Lower leg skin (tissue), 3 donors: ENCODE data around the gene DENND11.

Source experiments
- POLR2A ChIP-seq, 2 donors: fragments of 450-650 bp; IDR thresholded peaks; one replicate each; pipeline ENCODE4 v1.6.1; 2016 to 2017; ENCODE audit warnings: antibody characterized with exemption in 2 of 2, mild to moderate bottlenecking in 1 of 2, moderate library complexity in 1 of 2
- TF ChIP-seq, protein P1 (sequence below), 3 donors: fragments of 450-650 bp; IDR thresholded peaks; one replicate each; pipeline ENCODE4 v1.5.1; 2016; ENCODE audit warnings: antibody characterized with exemption in 3 of 3, mild to moderate bottlenecking in 3 of 3, moderate library complexity in 2 of 3

GRCh38 chr7:141665208-141666035 lies 36.5 kb downstream of the DENND11 start:
- TF ChIP-seq, protein P1, sequence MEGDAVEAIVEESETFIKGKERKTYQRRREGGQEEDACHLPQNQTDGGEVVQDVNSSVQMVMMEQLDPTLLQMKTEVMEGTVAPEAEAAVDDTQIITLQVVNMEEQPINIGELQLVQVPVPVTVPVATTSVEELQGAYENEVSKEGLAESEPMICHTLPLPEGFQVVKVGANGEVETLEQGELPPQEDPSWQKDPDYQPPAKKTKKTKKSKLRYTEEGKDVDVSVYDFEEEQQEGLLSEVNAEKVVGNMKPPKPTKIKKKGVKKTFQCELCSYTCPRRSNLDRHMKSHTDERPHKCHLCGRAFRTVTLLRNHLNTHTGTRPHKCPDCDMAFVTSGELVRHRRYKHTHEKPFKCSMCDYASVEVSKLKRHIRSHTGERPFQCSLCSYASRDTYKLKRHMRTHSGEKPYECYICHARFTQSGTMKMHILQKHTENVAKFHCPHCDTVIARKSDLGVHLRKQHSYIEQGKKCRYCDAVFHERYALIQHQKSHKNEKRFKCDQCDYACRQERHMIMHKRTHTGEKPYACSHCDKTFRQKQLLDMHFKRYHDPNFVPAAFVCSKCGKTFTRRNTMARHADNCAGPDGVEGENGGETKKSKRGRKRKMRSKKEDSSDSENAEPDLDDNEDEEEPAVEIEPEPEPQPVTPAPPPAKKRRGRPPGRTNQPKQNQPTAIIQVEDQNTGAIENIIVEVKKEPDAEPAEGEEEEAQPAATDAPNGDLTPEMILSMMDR (IDR thresholded peaks at IDR 0.05): no peak
- no peak for TF ChIP-seq POLR2A (IDR thresholded peaks at IDR 0.05)
